Measurements from ENCODE around the gene PLEKHM2.
A peak's percentile ranks its signal among the peaks of the same experiment; 100 is the strongest.

The PLEKHM2 gene

DNA sequence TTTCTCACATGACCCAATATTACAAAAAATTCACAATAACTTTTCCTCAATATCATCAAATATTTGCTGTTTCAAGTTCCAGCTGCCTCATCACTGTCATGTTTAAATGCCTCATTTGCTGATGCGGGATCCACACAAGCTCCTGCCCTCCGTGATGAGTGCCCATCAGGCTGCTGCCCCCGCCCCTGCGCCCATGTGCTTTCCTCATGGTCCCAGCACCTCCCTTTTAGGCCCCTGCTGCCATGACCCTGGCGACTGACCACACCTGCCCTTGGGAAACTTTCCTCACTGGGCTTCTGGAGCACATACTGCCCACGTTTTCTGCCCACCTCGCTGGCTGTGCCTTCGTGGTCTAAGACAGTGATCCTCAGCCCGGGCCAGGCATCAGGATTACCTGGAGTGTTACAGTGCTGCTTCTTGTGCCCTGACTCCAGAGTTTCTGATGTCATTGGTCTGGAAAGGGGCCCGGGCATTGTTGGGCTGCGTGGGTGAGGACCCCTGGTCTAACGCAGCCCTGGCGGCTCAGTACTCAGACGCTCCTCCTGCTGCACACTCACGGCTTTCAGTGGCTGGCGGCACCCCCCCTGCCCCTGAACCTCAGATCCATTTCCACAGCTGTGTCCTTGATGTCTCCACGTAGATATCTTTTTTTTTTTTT is 20.5 kb downstream of the PLEKHM2 start:
- no peak for DNase-seq

DNA sequence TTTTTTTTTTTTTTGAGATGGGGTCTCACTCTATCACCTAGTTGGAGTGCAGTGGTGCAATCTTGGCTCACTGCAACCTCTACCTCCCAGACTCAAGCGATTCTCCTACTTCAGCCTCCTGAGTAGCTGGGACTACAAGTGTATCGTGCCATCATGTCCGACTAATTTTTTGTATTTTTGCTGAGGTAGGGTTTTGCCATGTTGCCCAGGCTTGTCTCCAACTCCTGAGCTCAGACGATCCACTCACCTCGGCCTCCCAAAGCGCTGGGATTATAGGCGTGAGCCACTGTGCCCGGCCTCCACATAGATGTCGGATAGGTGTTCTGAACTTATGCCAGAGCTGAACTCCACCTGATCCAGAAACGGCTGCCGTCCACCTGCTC is 21.1 kb downstream of the PLEKHM2 start:
- DNase-seq: no peak

DNA sequence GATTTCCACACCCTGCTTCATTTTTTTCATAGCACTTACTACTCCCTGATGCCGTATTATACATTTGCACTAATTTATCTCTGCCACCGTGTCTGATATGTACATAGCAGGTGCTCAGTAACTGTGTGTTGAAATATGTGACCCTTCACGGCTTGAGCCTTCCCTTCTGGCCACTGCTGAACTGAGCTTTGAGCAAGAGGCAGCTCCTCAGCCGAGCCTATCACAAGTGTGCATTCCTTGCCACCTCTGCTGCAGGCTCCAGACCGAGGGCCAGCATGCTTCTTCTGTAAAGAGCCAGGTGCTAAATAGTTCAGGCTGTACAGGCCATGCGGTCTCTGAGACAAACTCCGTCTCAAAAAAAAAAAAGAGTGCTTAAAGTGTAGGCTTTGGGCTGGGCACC is 22.6 kb downstream of the PLEKHM2 start:
- no peak for DNase-seq

DNA sequence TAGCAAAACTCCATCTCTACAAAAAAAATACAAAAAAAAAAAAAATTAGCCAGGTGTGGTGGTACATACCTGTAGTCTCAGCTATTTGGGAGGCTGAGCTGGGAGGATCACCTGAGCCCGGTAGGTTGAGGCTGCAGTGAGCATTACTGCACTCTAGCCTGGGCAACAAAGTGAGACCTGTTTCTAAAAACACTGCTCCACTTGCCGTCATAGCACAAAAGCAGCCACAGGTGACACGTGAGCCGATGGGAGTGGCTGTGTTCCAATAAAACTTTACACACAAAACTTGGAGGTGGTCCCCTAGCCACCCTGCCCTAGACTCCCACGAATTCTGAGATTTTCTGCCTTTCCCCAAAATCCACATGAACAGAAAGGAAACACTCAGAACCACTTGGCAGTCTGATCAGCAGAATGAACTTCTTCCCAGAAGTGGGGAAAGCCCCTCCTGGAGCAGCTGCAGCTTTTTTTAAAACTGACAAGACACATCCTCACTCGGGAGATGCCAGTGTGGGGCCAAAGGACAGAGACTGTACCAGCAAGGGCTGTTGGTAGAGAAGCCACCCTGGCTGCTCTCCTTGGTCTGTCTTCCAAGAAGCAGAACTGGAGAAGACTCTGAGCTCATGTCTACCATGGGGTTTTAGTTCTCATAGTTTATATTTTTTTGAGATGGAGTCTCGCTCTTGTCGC is 23.3 kb downstream of the PLEKHM2 start:
- no peak for DNase-seq

DNA sequence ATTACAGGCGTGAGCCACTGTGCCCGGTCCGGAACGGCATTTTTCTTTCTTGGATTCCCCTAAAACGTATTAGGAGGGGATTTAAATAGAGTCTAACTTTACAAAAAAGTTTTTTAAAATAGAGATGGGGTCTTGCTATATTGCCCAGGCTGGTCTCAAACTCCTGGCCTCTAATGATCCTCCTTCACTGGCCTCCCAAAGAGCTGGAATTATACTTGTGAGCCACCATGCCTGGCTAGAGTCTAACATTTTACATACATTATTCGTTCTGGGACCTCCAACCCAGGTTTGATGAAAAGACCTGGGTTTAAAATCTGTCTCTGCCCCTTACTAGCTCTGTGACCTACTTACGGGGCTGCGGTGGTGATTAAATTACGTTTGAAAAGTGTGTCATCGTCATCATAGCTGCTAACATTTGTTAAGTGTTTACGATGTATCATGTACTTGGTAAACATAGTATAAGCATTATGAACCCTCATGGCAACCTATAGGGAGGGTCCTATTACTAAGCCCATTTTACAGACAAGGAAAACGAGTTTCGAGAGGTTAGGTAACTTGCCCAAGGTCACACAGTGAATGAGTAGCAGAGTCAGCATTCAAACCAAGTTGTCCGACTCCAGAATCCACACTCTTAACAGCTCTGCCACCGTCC is 24.5 kb downstream of the PLEKHM2 start:
- DNase-seq: no peak

DNA sequence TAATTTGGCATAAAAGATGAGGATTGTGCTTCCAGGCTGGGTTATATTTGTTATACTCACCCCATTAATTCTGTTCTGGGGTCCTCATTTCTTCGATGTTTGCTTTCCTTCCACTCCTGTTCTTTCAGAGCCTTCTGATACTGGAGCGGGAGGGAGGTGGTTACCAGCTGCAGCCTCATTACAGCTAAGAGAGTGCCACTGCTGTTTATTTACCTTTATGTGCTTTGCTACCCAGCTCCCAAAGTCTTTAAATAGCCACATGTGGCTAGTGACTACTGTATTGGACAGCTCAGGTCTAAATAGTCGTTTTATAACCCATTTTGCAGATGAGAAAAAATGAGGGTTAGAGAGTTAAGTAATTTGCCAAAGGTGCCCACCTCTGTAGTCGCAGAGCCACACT is 25.1 kb downstream of the PLEKHM2 start:
- no peak for DNase-seq

DNA sequence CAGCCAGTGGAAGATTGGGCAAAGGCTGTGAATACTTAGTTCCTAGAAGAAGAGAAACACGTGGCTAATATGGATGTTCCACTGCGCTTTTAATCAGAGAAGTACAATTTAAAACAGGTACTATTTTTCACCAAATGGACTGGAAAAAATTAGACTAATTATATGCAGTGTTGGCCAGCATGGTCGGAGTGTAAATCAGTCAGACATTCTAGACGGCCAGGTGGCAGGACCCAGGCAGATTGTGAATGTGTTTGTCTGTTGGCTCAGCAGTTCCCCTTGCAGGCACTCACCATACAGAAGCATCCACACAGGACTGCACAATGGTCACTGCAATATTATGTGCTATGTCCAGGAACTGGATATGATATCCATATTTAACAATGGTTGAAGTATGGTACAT is 28.0 kb downstream of the PLEKHM2 start:
- DNase-seq: no peak

DNA sequence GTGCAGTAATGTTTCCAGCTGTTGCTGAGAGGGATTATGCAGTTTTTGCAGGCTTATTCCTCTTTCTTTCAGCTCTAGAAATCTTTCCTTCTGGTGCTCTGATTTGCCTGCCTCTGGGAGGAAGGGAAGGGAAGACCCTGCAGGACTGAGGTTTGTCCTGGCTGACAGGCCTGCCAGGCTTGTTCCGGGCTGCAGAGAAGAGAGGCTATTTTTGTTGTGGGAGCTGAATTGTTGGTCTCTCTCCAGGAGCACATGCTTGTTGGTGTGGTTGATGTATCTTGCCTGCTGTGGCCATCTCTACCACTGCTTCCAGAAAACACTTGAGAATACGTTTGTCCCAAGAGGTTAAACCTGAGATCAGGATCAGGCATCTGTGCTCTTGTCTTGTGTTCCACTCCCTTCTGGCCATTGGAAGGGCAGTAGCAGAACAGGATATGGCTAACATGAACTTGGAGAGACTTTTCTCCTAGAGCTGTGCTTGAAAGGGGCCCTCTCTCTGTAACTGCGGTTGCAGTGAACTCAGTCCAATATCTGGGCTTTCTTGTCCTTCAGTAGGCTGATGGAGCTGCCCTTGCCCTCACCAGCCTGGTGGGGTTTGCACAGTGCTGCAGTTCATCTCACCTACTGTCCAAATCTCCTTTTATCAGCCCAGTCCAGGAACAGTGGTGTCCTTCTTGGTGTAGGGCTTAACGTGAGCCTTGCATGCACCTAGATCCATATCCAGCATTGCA is 30.5 kb downstream of the PLEKHM2 start:
- no peak for DNase-seq

DNA sequence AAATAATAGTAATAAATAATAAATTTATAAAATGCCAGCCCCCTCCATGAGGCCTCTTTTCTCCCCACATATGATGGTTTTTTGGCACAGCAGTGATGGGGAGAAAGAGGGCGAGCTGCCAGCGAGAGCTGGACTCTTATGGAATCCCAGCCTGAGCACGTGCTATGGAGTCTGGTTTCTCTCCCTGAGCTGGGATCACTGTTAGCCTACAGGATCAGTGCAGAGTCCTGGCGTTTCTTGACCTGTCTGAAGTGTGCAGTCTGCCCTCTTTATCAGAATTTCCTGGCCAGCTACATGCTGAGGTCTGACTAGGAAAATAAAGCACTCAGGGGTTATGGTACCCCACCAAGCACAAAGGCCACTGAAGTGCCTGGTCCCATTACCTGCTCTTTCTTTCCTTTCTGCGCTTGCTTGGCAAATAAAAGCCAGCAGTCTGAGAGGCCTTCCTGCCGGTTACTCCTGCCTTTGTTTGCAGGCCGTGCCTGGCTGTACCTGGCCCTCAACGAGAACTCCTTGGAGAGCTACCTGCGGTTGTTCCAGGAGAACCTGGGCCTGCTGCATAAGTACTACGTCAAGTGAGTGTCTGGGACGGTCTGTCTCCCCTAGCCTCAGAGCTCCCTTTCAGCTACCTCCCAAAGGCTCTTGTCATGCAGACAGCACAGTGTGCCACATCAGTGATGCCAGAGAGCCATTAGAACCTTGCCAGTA is 33.5 kb downstream of the PLEKHM2 start:
- peak; percentile 93 for DNase-seq

DNA sequence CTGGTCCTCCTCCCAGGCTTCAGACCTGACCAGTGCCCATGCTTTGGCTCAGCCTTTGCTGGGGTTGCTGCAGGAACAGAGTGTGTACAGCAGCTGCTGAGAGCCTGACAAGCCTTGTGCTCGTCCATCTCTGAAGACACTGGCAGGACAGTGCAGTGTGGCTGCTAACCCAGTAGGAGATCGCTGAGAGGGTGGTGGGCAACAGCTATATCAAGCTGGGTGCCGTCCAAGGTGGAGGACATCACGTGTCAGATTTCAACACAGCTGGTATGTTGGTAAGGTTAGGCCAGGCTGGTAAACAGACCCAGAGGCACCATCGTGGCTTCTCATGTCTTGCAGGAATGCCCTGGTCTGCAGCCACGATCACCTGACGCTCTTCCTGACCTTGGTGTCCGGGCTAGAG is 34.1 kb downstream of the PLEKHM2 start:
- no peak for DNase-seq

DNA sequence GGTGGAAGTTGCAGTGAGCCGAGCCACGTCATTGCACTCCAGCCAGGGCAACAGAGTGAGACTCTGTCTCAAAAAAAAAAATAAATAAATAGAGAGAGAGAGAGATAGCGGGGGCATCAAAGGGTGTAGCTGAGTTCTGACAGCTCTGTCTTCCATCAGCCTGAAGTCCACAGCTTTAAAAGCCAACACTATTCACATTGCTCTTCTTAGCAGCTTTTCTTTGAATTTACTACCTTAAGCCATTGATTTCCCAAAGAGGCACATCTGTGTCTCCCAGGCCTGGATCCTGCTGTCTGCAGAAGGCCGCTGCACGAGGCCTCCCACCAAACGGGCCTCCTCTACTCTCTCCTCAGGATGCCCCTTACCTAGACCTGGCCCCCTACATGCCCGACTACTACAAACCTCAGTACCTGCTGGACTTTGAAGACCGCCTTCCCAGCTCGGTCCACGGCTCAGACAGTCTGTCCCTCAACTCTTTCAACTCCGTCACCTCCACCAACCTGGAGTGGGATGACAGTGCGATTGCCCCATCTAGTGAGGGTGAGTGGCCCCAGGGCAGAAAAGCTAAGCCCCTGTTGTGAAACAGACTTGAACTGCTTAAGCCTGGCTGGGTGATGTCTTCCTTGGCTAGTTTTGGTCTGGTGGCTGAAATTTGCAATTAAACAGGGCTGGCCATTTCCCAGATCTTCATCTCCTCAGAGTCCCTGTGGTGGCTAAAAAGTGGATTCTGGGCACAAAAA is 35.4 kb downstream of the PLEKHM2 start:
- no peak for DNase-seq

DNA sequence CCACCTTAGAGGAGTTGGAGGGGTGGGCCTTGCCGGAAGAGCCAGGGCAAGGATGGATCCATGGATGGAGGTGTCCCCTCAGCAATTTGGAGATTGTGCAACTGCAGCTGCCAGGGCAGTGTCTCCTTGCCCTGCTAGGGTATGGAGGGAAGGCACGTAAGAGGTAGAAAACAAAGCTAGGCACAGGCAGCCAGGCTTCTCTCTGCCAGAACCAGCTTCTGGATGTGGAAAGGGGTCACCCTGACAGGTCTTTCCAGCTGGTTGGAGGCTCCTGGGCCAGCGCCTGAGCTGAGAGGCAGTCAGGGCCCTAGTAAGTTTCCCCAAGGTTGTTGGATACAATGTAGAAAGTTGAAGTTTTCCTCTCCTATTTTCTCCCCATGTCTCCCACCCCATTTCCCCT is 36.7 kb downstream of the PLEKHM2 start:
- DNase-seq: no peak

DNA sequence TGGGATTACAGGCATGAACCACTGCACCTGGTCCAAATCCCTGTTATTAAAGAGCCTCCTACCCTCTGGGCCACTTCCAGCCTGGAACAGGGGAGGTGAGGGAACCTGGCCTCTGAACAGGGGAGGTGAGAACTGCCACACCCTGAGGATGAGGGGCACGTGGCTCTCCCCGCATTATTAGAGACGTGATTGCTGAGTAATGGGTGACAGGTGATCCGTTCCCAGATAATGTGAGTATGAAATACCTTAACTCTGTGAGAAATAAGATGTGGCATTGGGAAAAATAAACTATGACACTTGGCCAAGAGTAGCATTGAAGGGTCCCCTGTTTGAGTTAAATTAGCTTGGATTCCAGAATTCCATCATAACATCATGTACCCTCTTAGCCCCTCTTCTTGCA is 38.3 kb downstream of the PLEKHM2 start:
- no peak for DNase-seq

DNA sequence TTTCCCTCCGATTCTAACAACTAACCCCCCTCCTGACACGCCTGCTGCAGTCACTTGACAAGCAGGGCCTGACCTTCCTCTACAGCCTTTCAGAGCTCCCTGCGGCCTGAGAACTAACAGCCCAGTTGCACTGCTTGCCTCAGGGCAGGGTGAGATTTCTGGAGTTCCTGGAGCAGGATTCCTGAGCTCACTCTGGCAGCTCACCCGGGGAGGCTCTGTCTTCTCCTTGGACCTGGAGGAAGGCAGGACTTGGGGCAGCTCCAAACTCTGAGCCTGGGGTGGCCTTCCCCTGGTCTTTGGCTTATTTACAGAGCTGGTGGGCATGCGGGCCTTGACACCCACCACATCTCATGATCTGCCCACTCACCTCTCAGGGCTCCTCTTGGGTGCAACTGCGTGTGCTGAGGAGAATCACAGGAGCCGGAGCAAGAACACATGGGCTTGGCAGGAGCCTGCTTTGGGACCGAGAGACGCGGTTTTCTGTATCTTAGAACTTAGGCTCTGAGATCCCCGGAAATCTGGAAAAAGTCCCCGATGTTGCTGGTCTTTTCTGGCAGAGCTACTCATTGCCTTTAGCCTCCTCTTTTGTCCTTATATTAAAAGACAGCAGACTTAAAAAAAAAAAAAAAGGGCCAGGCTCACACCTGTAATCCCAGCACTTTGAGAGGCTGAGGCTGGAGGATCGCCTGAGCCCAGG is 38.9 kb downstream of the PLEKHM2 start:
- DNase-seq: no peak

DNA sequence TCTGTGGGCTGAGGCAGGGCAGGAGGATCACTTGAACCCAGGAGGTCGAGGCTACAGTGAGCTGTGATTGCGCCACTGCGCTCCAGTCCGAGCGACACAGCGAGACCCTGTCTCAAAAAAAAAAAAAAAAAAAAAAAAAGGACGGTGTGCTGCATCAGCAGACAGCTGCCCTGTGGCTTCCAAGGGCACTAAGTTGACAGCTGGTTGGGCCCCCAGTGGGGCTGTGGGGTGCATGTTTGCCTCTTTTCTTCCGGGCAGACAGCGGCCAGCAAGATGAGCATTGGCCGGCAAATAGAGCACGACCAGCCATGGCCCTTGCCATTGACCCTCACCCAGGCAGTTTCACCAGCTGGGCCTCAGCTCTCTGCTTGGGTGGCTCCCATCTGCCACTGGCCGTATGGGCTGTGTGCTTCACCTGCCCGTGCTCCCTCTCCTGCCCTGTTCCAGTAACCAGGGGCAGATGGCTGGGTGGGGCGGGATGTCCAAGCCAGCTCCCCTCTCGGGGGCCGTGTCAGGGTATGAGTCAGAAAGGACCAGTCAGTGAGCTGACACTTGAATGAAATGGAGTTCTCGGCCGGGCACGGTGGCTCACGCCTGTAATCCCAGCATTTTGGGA is 39.6 kb downstream of the PLEKHM2 start:
- no peak for DNase-seq

DNA sequence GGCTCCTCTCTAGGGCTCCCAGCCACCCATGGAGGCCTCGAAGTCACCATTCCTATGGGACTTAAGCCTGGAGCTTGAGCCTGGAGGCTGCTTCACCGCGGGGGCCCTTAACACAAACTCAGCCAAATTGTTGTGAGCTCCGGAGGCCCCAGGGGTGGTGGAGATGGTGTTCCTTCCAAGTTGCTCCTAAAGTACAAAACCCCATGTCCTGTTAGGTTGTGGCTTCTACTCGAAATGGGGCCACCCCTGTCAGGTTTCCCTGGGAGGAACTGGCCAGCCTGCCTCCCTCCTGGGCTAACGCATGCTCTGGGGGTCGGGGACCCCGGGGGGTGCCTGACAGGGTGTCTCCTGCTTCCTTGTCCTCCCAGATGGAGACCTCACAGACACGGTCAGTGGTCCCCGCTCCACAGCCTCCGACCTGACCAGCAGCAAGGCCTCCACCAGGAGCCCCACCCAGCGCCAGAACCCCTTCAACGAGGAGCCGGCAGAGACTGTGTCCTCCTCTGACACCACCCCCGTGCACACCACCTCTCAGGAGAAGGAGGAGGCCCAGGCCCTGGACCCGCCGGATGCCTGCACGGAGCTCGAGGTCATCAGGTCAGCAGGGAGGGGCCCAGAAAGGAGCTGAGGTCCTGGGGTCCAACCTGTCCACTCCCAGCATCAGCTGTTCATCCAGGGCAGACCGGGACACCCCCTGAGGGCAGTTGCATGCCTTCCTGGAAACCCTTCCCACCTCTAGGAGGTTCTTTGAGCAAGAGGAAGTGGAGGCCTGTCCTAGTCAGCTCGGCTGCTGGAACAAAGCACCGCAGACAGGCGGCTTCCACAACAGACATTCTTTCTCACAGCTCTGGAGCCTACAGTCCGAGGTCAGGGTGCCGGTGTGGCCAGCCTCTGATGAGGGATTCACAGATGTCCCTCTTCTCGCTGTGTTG is 41.1 kb downstream of the PLEKHM2 start:
- no peak for DNase-seq

DNA sequence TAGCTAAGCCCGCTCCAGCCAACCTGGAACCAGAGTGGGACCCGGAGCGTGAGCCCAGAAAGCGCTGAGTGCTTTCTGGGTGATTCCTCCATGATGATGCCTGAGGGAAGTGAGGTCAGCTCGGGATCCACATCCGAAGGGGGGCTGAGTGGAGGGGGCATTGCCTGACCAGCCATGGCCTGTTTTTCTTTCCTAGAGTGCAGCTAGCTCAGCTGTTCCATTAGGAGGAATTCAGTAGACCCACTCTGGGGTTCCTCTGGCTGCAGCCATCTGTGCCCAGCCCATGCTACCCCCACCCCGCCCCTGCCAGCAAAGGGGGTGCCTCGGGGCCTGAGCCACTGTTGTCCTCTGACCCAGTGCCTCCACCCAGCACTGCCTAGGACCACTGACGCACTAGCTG is 42.4 kb downstream of the PLEKHM2 start:
- no peak for DNase-seq

DNA sequence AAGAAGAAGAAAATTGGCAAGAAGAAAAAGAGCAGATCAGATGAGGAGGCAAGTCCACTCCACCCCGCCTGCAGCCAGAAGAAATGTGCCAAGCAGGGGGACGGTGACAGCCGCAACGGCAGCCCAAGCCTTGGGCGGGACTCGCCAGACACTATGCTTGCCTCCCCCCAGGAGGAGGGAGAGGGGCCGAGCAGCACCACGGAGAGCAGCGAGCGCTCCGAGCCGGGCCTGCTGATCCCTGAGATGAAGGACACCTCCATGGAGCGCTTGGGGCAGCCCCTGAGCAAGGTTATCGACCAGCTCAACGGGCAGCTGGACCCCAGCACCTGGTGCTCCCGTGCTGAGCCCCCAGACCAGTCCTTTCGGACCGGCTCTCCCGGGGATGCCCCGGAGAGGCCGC is 42.9 kb downstream of the PLEKHM2 start:
- no peak for DNase-seq

DNA sequence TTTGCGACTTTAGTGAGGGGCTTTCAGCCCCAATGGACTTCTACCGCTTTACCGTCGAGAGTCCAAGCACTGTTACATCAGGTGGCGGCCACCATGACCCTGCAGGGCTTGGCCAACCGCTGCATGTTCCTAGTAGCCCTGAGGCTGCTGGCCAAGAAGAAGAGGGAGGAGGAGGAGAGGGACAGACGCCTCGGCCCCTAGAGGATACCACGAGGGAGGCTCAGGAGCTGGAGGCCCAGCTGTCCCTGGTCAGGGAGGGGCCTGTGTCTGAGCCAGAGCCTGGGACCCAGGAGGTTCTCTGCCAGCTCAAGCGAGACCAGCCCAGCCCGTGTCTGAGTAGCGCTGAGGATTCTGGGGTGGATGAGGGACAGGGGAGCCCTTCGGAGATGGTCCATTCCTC is 43.3 kb downstream of the PLEKHM2 start:
- DNase-seq: no peak

DNA sequence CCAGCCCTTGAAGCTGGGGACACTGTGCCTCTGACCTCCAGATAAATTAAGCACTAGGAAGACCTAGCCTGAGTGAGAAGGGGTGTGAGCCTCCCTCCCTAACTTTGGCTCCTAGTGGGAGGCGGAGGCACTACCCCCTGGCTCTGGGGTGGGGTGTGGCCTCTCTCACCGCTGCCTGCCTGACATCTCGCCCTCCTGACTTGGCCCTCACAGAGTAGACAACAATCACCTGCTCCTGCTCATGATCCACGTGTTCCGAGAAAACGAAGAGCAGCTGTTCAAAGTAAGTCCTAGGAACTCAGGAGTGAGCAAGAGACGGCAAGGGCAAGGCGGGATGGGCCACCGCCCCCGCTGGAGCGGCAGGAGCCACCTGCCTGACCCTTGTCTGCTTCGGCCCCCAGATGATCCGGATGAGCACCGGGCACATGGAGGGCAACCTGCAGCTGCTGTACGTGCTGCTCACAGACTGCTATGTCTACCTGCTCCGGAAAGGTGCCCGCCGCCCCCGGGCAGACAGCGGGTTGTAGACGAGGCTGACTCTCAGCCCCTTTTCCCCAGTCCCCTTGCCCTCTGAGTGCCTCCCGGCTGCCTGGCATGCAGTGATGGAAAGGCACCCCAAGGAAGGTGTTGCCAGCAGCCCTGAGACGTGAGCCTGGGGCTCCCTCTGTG is 43.9 kb downstream of the PLEKHM2 start:
- DNase-seq: no peak

Measured in DMS79 (cell line).